Activated T-cell treated with anti-CD3 and anti-CD28 coated beads, Interleukin-2, amount 50 U/mL, for 24 hours (primary cell): Measurements from ENCODE around the gene PPM1N.

Source experiments
- DNase-seq: peaks from one replicate; pipeline ENCODE4 v3.0.0-alpha.2; 2020
- H3K27ac Mint-ChIP-seq: 2 replicates; pipeline ENCODE4 v1.8.0; 2020; ENCODE audit warnings: mild to moderate bottlenecking, mixed read lengths
- H3K27me3 Mint-ChIP-seq: 2 replicates; pipeline ENCODE4 v1.8.0; 2020; ENCODE audit warnings: mixed read lengths
- H3K36me3 Mint-ChIP-seq: 2 replicates; pipeline ENCODE4 v1.8.0; 2020; ENCODE audit warnings: low read depth, mixed read lengths
- H3K4me1 Mint-ChIP-seq: 2 replicates; pipeline ENCODE4 v1.8.0; 2020; ENCODE audit warnings: low read depth, mixed read lengths
- H3K4me3 Mint-ChIP-seq: 2 replicates; pipeline ENCODE4 v1.8.0; 2020; ENCODE audit warnings: mild to moderate bottlenecking, moderate library complexity, mixed read lengths
- H3K9me3 Mint-ChIP-seq: 2 replicates; pipeline ENCODE4 v1.8.0; 2020; ENCODE audit warnings: mixed read lengths

PPM1N gene

DNA sequence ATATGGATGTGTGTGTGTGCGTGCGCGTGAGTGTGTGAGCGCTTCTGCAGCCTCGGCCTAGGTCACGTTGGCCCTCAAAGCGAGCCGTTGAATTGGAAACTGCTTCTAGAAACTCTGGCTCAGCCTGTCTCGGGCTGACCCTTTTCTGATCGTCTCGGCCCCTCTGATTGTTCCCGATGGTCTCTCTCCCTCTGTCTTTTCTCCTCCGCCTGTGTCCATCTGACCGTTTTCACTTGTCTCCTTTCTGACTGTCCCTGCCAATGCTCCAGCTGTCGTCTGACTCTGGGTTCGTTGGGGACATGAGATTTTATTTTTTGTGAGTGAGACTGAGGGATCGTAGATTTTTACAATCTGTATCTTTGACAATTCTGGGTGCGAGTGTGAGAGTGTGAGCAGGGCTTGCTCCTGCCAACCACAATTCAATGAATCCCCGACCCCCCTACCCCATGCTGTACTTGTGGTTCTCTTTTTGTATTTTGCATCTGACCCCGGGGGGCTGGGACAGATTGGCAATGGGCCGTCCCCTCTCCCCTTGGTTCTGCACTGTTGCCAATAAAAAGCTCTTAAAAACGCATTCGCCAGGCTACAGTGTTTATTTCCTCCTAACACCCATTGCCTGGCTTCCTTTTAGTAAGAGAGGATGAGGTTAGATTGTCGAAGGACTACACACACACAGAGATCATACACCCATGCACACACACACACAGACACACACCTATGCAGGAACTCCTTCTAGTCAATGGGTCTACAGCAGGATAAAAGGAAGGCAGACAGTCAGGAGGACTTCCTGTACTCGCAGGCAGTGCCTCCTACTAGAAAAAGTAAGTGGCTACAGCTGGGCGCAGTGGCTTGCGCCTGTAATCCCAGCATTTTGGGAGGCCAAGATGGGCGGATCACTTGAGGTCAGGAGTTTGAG is 23.4 kb upstream of the PPM1N start:
- Mint-ChIP-seq H3K27me3 (peaks cover 18% of the 10 kb centered on the region), H3K36me3 (peaks cover 29% of the 10 kb centered on the region), H3K27ac (no peak overlapping the region), H3K9me3 (no peaks in the 10 kb centered on the region), H3K4me1 (peaks cover 67% of the 10 kb centered on the region), H3K4me3 (no peak overlapping the region)
- DNase-seq: no peak

DNA sequence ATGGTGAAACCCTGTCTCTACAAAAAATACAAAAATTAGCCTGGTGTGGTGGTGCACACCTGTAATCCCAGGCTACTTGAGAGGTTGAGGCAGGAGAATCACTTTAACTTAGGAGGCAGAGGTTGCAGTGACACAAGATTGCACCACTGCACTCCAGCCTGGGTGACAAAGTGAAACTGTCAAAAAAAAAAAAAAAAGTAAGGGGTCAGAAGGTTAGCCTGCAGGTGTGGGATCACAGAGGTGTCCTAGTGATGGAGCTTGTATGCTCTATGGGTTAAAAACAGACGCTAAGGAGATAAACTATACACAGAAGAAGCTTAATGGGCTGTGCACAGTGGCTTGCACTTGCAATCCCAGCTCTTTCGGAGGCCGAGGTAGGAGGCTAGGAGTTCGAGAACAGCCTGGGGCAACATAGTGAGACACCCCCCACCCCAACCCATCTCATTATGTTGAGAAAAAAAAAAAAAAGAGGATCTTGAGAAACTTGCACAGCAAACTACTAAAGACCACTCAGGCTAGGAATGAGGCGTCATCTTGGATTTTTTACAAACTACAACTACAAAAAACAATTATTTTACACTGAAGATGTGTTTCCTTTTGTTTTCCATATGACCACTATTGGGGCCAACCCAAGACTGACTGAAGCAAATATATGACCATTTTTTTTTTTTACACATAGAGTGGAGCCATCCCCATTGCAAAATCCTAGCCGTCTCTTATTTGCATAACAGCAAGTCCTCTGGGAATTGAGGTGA is 22.5 kb upstream of the PPM1N start:
- Mint-ChIP-seq H3K36me3 (peaks cover 25% of the 10 kb centered on the region), H3K27ac (peak overlapping the region; percentile 51), H3K4me3 (no peak overlapping the region), H3K27me3 (peaks cover 18% of the 10 kb centered on the region), H3K9me3 (no peaks in the 10 kb centered on the region), H3K4me1 (peaks cover 61% of the 10 kb centered on the region)
- DNase-seq: no peak

DNA sequence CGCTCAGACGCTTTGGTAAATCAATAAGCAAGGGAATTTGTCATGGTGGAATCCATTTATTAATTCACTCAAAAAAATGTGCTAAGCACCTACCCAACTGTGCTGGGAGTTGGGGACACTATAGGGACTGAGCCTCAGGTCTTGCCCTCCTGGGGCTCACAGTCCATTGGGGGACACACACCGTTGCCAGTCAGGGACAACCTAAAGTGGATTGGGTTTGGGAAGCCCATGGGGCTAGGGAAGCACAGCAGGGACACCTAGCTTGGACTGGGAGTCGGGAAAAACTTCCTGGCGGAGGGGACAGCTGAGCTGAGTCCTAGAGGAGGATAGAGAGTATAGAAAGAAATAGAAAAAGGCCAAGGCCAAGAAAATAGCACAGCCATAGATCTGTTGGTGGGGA is 21.9 kb upstream of the PPM1N start:
- no peak for DNase-seq
- Mint-ChIP-seq H3K4me1 (peaks cover 55% of the 10 kb centered on the region), H3K36me3 (peaks cover 20% of the 10 kb centered on the region), H3K9me3 (no peaks in the 10 kb centered on the region), H3K27ac (peak overlapping the region; percentile 51), H3K4me3 (no peak overlapping the region), H3K27me3 (peaks cover 18% of the 10 kb centered on the region)

DNA sequence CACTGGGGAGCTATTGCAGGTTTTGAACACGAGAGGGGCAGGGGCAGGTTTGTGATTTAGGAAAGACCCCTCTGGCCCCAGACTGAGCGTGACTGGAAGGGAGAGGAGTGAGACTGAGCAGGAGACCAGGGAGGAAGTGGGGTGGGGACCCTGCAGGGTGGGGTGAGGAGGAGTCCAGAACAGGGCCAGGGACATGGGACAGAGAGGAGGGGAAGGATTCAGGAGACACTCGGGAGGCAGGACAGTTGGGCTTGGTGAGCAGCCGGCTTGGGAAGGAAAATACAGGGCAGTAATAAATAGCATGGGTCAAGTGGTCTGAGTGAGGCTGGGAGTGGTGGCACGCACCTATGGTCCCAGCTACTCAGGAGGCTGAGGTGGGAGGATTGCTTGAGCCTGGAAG is 21.1 kb upstream of the PPM1N start:
- no peak for DNase-seq
- Mint-ChIP-seq H3K4me3 (no peak overlapping the region), H3K27ac (peak overlapping the region; percentile 74), H3K4me1 (peaks cover 48% of the 10 kb centered on the region), H3K27me3 (peaks cover 9% of the 10 kb centered on the region), H3K36me3 (peaks cover 12% of the 10 kb centered on the region), H3K9me3 (no peaks in the 10 kb centered on the region)

DNA sequence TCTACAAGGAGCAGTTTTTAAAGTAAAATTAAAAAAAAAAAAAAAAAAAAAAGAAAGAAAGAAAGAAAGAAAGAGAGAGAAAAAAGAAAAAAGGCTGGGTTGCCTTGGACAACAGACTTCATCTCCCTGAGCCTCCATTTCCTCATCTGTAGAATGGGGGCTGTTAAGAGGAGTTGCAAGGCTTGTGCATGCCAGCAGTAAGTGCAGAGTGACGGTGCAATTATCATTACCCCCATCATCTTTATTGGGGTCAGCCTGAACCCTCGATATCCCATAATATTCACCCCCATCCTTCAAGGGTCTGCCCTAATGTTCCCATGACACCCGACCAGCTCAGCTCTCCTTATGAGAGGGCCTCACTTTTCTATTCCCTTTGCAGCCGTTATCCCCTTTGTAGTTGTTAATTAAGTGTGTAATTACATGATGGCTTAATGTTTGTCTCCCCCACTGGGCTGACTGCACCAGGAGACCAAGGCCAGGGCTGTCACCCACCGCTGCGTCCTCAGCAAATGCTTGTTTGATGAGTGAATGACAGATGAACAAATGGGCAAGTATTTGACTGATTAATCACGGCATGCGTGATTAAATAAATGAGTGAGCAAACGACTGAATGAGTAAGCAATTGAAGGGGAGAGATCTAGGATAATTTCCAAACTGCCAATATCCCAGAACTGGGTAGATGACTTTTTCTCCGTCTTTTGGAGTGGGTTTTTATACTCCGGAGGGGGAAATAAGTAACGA is 20.4 kb upstream of the PPM1N start:
- Mint-ChIP-seq H3K36me3 (peaks cover 7% of the 10 kb centered on the region), H3K4me3 (peak overlapping the region; percentile 72), H3K27ac (peak overlapping the region; percentile 99), H3K9me3 (no peaks in the 10 kb centered on the region), H3K4me1 (peaks cover 43% of the 10 kb centered on the region), H3K27me3 (peaks cover 5% of the 10 kb centered on the region)
- DNase-seq: peak; percentile 58

DNA sequence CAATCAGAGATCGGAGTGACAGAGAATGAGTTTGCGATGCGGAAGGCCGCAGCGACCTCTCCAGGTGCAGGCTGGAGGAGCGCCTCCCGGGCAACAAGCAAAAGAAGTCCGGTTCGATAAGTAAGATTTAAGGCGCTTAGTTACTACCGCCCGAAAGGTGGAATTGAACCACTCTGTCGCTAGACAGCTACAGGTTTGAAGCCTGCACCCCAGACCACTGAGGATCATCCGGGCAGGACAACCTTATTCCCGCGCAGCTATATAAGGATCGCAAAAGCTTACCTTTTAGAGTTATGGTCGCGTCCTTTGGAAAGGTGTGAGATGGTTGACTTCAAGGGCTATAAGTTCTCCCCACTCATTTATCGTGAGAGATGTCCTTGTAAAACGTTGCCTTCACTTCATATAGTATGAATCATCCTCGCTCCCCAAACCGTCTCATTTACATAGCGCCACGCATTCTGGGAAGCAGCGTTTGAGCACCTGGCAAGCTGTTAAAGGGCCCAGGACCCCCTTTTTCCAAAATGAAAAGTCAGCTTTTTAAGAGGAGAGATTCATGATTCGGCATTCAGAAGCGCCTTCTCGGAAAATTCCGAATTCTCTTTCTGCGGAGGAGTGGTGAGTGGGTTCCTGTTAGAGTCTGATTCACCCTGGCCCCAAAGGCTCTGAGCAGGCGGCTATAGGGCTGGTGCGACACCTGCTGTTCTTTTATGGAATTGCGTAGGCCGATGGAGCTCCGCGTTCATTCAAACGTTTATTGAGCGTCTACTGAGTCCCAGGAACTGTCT is 19.6 kb upstream of the PPM1N start:
- Mint-ChIP-seq H3K27me3 (peaks cover 2% of the 10 kb centered on the region), H3K4me3 (peak overlapping the region; percentile 72), H3K27ac (peak overlapping the region; percentile 99), H3K4me1 (peaks cover 41% of the 10 kb centered on the region), H3K36me3 (peaks cover 3% of the 10 kb centered on the region), H3K9me3 (no peaks in the 10 kb centered on the region)
- DNase-seq: peak; percentile 94

DNA sequence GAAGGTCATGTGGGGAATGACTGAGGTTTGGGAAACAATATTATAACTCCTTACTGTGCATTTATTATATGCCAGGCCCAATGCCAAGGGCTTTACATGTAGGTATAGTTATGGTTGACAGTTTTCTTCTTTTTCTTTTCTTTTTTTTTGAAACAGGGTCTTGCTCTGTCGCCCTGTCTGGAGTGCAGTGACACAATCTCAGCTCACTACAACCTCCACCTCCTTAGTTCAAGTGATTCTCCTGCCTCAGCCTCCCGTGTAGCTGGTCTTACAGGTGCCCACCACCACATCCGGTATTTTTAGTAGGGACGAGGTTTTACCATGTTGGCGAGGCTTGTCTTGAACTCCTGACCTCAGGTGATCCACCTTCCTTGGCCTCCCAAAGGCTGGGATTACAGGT is 15.2 kb upstream of the PPM1N start:
- no peak for DNase-seq
- H3K9me3 Mint-ChIP-seq: no peaks in the 10 kb centered on the region
- peaks cover 1% of the 10 kb centered on the region for H3K36me3 Mint-ChIP-seq
- H3K27ac Mint-ChIP-seq: no peak overlapping the region
- no peaks in the 10 kb centered on the region for H3K27me3 Mint-ChIP-seq
- H3K4me3 Mint-ChIP-seq: no peak overlapping the region
- peaks cover 28% of the 10 kb centered on the region for H3K4me1 Mint-ChIP-seq

DNA sequence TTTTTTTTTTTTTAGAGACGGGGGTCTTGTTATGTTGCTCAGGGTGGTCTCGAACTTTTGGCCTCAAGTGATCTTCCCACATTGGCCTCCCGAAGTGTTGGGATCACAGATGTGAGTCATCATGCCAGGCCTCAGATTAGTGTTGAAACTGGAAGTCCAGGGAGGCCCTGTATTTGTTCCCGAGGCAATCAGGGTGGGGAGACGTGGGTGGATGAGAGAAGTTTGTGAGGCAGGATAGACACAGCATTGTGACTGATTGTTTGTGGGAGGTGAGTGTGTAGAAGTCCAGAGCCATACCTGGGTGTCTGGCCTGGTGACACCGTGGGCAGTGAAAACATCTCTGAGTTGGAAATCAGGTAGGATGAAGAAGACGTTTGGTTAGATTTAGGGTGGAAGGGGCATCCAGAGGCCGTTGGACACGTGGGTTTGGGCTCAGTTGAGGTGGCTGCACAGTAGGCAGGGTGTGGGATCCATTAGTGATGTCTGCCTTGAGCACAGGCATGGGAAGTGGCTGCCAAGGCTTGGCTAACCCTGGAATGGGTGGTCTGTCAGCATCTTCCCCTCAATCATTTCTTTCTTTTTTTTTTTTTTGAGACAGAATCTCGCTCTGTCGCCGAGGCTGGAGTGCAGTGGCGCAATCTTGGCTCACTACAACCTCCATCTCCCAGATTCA is 13.8 kb upstream of the PPM1N start:
- no peaks in the 10 kb centered on the region for H3K36me3 Mint-ChIP-seq

DNA sequence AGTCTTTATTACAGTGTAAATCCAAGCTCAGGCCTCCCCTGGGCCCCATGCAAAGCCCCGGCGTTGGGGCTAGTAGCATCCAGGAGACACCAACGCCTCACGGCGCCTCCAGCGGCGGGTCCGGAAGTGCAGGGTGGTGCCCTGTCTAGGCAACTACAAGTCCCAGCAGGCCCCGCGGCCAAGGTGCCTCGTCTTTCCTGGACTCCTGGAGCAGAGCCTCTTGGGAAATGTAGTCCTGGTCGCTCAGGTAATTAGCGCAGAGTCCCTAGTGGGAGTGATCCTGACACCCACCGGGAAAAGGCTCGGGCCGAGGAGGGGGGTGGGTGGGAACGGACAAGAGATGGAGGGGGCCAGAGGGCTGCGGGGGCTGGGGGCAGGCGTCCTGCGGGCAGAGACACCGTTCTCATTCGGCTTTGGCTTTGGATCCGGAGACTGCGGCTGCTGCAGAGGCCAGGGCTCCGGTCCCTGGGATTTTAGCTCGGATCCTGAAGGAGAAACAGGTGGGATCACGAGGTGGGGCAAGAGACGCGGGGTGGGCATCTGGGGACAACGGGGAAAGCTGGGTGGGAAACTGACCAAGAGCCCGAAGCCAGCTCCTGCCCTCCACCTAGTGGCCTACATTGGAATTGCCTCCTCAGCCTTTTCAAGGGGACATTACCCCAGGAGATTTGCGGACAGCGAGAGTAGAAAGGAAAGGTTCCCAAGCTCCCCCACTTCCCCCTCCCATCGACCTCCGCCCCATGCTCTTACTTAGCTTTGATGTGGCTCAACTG is 12.8 kb upstream of the PPM1N start:
- Mint-ChIP-seq H3K27me3 (peaks cover 4% of the 10 kb centered on the region), H3K36me3 (no peaks in the 10 kb centered on the region), H3K9me3 (no peaks in the 10 kb centered on the region), H3K4me1 (peaks cover 12% of the 10 kb centered on the region), H3K4me3 (peak overlapping the region; percentile 85), H3K27ac (peak overlapping the region; percentile 92)
- DNase-seq: peak; percentile 99

More for the DNA sequence above, 13.8 kb upstream of the PPM1N start:
- Mint-ChIP-seq H3K4me1 (peaks cover 17% of the 10 kb centered on the region), H3K27ac (no peak overlapping the region), H3K4me3 (no peak overlapping the region), H3K9me3 (no peaks in the 10 kb centered on the region), H3K27me3 (peaks cover 4% of the 10 kb centered on the region)
- no peak for DNase-seq

DNA sequence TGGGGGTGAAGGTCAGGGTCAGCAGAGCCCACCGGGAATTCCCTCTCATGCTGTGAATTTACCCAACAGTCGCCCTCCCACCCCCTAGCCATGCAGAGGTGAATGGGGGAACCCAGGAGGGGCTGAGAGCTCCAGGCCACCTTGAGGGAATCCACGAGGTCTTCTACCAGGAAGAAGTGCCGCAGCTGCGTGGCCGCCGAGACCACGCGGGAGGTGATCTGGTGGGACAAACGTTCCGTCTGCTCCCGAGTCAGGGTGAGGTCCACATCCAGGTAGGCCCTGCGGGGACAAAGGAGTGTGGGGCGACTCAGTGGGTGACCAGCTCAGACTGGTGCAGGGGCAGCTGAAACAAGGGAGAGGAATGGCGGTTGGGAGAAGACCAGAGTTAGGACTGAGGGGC is 9.5 kb upstream of the PPM1N start:
- Mint-ChIP-seq H3K27ac (no peak overlapping the region), H3K27me3 (peaks cover 22% of the 10 kb centered on the region), H3K4me3 (no peak overlapping the region), H3K36me3 (no peaks in the 10 kb centered on the region), H3K9me3 (no peaks in the 10 kb centered on the region), H3K4me1 (peaks cover 20% of the 10 kb centered on the region)
- no peak for DNase-seq

DNA sequence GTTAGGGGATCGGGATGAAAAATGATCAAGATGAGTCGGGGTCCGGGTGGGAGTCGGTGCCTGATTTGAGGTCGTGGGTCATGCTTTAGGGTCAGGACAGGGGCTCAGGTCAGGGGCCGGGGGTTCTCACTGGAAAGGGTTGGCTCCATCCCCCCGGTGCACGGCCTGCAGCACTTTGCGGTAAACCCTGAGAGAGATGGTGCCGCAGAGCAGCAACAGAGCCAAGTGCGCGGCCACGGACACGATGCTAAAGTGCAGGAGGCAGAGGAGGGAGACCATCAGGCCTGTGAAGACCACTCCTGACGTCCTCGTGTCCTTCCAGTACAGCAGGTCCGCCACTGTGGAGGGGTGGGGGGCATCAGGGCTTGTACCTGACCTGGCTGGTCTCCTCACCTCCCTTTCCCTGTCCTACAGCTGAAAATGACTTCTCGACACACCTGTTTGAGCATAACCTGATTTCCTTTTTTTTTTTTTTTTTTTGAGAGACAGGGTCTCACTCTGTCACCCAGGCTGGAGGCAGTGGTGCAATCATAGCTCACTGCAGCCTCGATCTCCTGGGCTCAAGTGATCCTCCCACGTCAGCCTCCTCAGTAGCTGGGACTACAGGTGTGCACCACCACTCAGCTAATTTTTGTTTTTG is 8.9 kb upstream of the PPM1N start:
- no peaks in the 10 kb centered on the region for H3K9me3 Mint-ChIP-seq
- H3K36me3 Mint-ChIP-seq: no peaks in the 10 kb centered on the region
- H3K27ac Mint-ChIP-seq: no peak overlapping the region
- no peak overlapping the region for H3K4me3 Mint-ChIP-seq
- H3K27me3 Mint-ChIP-seq: peaks cover 22% of the 10 kb centered on the region
- DNase-seq: no peak
- H3K4me1 Mint-ChIP-seq: peaks cover 19% of the 10 kb centered on the region

DNA sequence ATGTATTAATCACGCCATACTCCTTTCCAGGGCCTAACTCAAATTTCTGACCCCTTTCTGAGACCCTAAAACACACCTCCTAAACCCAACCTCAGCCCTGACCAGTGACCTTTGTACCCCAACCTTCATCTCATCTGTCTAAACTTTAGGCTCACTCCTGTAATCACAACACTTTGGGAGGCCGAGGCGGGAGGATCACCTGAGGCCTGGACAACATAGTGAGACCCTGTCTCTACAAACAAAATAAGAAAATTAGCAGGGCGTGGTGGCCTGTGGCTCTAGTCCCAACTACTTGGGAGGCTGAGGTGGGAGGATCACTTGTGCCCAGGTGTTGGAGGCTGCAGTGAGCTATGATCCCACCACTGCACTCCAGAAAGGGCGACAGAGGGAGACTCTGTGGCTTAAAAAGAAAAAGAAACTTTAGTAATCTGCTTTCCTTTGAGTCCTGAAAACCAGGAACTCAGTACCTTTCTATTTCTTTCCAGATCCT is 6.1 kb upstream of the PPM1N start:
- Mint-ChIP-seq H3K4me1 (peaks cover 23% of the 10 kb centered on the region), H3K4me3 (no peak overlapping the region), H3K27ac (no peak overlapping the region)

More for the DNA sequence above, 6.1 kb upstream of the PPM1N start:
- DNase-seq: no peak
- Mint-ChIP-seq H3K36me3 (no peaks in the 10 kb centered on the region), H3K27me3 (peaks cover 38% of the 10 kb centered on the region), H3K9me3 (no peaks in the 10 kb centered on the region)
